KMS-11 (cell line): ENCODE measurements around the gene TBCE.
A peak's percentile ranks its signal among the peaks of the same experiment; 100 is the strongest.
"Not testable (repeated sequence)": the region's sequence is repeated elsewhere in the genome, so short reads cannot be mapped to it uniquely, and the experiment has no call there.

Experiments
- H2AFZ ChIP-seq: fragments of 200-600 bp; sonication (generic); 2 replicates; pipeline ENCODE4 v1.6.1; 2016; ENCODE audit warnings: antibody characterized with exemption, mixed run types, low read depth
- H3K27ac ChIP-seq: fragments of 200-600 bp; sonication (generic); 2 replicates; pipeline ENCODE4 v1.6.1; 2016; ENCODE audit warnings: mild to moderate bottlenecking, mixed run types
- H3K27me3 ChIP-seq: fragments of 200-600 bp; sonication (generic); 2 replicates; pipeline ENCODE4 v1.6.1; 2017; ENCODE audit warnings: mild to moderate bottlenecking, low read depth, mixed run types, moderate library complexity; ENCODE audit not compliant: insufficient read depth
- H3K36me3 ChIP-seq: fragments of 200-600 bp; sonication (generic); 2 replicates; pipeline ENCODE4 v1.6.1; 2017; ENCODE audit warnings: mild to moderate bottlenecking, mixed run types; ENCODE audit not compliant: insufficient read depth
- H3K4me1 ChIP-seq: fragments of 200-600 bp; sonication (generic); 2 replicates; pipeline ENCODE4 v1.6.1; 2016; ENCODE audit warnings: mild to moderate bottlenecking, low read depth, mixed run types; ENCODE audit not compliant: poor library complexity, severe bottlenecking
- H3K4me2 ChIP-seq: fragments of 200-600 bp; sonication (generic); 2 replicates; pipeline ENCODE4 v1.7.0; 2016; ENCODE audit warnings: mild to moderate bottlenecking, mixed run types
- H3K4me3 ChIP-seq: fragments of 200-600 bp; sonication (generic); IDR thresholded peaks from 2 replicates; pipeline ENCODE4 v1.6.1; 2017; ENCODE audit warnings: low read depth, low read length, mixed read lengths; ENCODE audit not compliant: insufficient read depth
- H3K79me2 ChIP-seq: fragments of 200-600 bp; sonication (generic); 2 replicates; pipeline ENCODE4 v1.6.1; 2016; ENCODE audit warnings: low read depth, mixed run types; ENCODE audit not compliant: insufficient read depth
- H3K9ac ChIP-seq: fragments of 200-600 bp; sonication (generic); 2 replicates; pipeline ENCODE4 v1.6.1; 2016; ENCODE audit warnings: mild to moderate bottlenecking, mixed run types
- H4K20me1 ChIP-seq: fragments of 200-600 bp; sonication (generic); 2 replicates; pipeline ENCODE4 v1.6.1; 2016; ENCODE audit warnings: mild to moderate bottlenecking, mixed run types; ENCODE audit not compliant: insufficient read depth
- CTCF ChIP-seq: fragments of 200-600 bp; sonication (generic); conservative IDR thresholded peaks from 2 replicates; pipeline ENCODE4 v1.6.1; 2017; ENCODE audit warnings: low read depth, mild to moderate bottlenecking, antibody characterized with exemption, low read length, moderate library complexity, mixed read lengths

TBCE gene

GRCh38 chr1:235357485-235358373 is 9.5 kb upstream of the TBCE start:
- Histone ChIP-seq H3K27ac (no peak overlapping the region), H4K20me1 (no peaks in the 10 kb centered on the region), H3K4me2 (no peak overlapping the region), H3K4me3 (no peak overlapping the region), H3K27me3 (no peaks in the 10 kb centered on the region), H3K9ac (no peak overlapping the region), H3K36me3 (no peaks in the 10 kb centered on the region), H3K4me1 (no peaks in the 10 kb centered on the region), H3K79me2 (no peaks in the 10 kb centered on the region), H2AFZ (no peak overlapping the region)
- no peak for TF ChIP-seq CTCF

- Histone ChIP-seq H3K27ac (no peak overlapping the region), H3K79me2 (no peaks in the 10 kb centered on the region), H4K20me1 (no peaks in the 10 kb centered on the region), H3K4me1 (no peaks in the 10 kb centered on the region), H3K4me2 (no peak overlapping the region), H2AFZ (no peak overlapping the region), H3K9ac (no peak overlapping the region), H3K27me3 (no peaks in the 10 kb centered on the region), H3K36me3 (no peaks in the 10 kb centered on the region), H3K4me3 (no peak overlapping the region)
- no peak for TF ChIP-seq CTCF
Observed at GRCh38 chr1:235358899-235359298, 8.3 kb upstream of the TBCE start.

- not testable (repeated sequence) for H2AFZ ChIP-seq, H4K20me1 ChIP-seq, H3K9ac ChIP-seq, H3K36me3 ChIP-seq, H3K4me3 ChIP-seq, H3K4me2 ChIP-seq, H3K27me3 ChIP-seq, H3K27ac ChIP-seq
- H3K4me1 ChIP-seq = peaks cover 14% of the 10 kb centered on the region
- H3K79me2 ChIP-seq = peaks cover 13% of the 10 kb centered on the region; the same call in 1 of the 2 replicates
Observed at GRCh38 chr1:235364189-235364588, 3.0 kb upstream of the TBCE start.

GRCh38 chr1:235366286-235366685 is 941 bp upstream of the TBCE start:
- Histone ChIP-seq H3K36me3 (no peaks in the 10 kb centered on the region), H3K4me3 (no peak overlapping the region), H4K20me1 (no peaks in the 10 kb centered on the region), H3K4me1 (peaks cover 14% of the 10 kb centered on the region), H3K27me3 (no peaks in the 10 kb centered on the region), H3K27ac (no peak overlapping the region), H3K4me2 (peak overlapping the region; percentile 65), H2AFZ (peak overlapping the region; percentile 91), H3K9ac (no peak overlapping the region), H3K79me2 (peaks cover 15% of the 10 kb centered on the region; the same call in 1 of the 2 replicates)
- no peak for TF ChIP-seq CTCF

GRCh38 chr1:235368428-235368827 is 1.2 kb downstream of the TBCE start:
- H3K27ac ChIP-seq = no peak overlapping the region
- peak overlapping the region; percentile 65; the same call in 1 of the 2 replicates for H3K4me2 ChIP-seq
- no peak overlapping the region for H2AFZ ChIP-seq
- peaks cover 26% of the 10 kb centered on the region; the same call in 1 of the 2 replicates for H3K79me2 ChIP-seq
- H3K9ac ChIP-seq = no peak overlapping the region
- peaks cover 14% of the 10 kb centered on the region for H3K4me1 ChIP-seq
- no peak for TF ChIP-seq CTCF
- H3K27me3 ChIP-seq = no peaks in the 10 kb centered on the region
- no peak overlapping the region for H3K4me3 ChIP-seq
- H4K20me1 ChIP-seq = no peaks in the 10 kb centered on the region
- no peaks in the 10 kb centered on the region for H3K36me3 ChIP-seq
